ENCODE data around the gene HTT. TPM values are rescaled to one million over a fixed set of nuclear protein-coding genes. Genes with fewer than 3 reads are reported as not detected.

HTT gene
- total and polyA plus RNA-seq, 4 donors: 8.6 to 39.8 (median 16.4) TPM

DNA sequence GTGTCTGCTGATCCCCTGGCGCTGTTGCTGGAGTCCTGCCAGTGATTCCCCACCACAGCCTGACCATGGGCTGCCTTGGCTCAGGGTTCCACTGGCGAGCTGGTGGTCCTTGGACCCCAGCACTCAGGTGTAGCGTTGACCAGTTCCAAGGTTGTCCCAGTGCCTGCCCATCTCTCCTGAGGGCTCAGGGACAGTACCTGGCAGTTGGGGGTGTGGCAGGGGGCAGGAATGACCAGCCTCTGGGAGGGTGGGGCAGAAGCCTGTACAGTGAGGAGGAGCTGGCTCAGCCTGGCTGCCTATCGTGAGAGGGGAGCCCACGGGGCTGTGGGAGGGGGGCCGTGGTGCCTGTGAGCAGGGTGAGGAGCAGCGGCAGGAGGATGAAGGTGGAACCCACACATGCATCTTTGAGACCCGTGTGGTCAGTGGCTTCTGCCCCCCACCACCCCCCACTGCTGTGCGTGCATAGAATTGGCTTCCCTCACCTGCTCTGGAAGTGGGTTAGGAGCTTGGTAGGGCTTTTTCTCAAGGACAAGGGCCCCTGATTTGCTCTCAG is 161.9 kb downstream of the HTT start:
- Histone ChIP-seq H3K9ac (ENCODE audit: low read depth in 1 of 2, low read length in 2 of 2) (no peak overlapping the region), H3K36me3 (ENCODE audit: control insufficient read depth in 4 of 4, insufficient read depth in 3 of 4, low read depth in 1 of 4, low read length in 3 of 4) (peaks cover 17 to 79% (median 35%) of the 10 kb centered on the region in 4 donors), H3K27me3 (ENCODE audit: control insufficient read depth in 4 of 4, insufficient read depth in 4 of 4, low read length in 3 of 4) (no peaks in the 10 kb centered on the region), H3K9me3 (ENCODE audit: control insufficient read depth in 4 of 4, low read length in 3 of 4) (no peaks in the 10 kb centered on the region), H3K4me3 (ENCODE audit: low read depth in 1 of 3, low read length in 3 of 3) (no peak overlapping the region), H3K4me1 (ENCODE audit: control insufficient read depth in 4 of 4, insufficient read depth in 4 of 4, low read length in 3 of 4) (no peaks in the 10 kb centered on the region), H3K27ac (ENCODE audit: low read depth in 1 of 2, low read length in 2 of 2) (no peak overlapping the region)
- TF ChIP-seq FOXA2 (IDR thresholded peaks at IDR 0.05) (no peak), EGR1 (IDR thresholded peaks at IDR 0.05; ENCODE audit: low read depth in 2 of 2) (no peak), NR2F2 (IDR thresholded peaks at IDR 0.05) (no peak), HNF4G (IDR thresholded peaks at IDR 0.05) (no peak)
- WGBS: 93% methylated on average over 9 of the region's 9 CpGs
- DNase-seq (ENCODE audit: low spot score): no peak

GRCh38 chr4:3237266-3237665 is 162.8 kb downstream of the HTT start:
- Histone ChIP-seq H3K4me3 (ENCODE audit: low read depth in 1 of 3, low read length in 3 of 3) (no peak overlapping the region), H3K9me3 (ENCODE audit: control insufficient read depth in 4 of 4, low read length in 3 of 4) (no peaks in the 10 kb centered on the region), H3K27ac (ENCODE audit: low read depth in 1 of 2, low read length in 2 of 2) (no peak overlapping the region), H3K27me3 (ENCODE audit: control insufficient read depth in 4 of 4, insufficient read depth in 4 of 4, low read length in 3 of 4) (no peaks in the 10 kb centered on the region), H3K4me1 (ENCODE audit: control insufficient read depth in 4 of 4, insufficient read depth in 4 of 4, low read length in 3 of 4) (no peaks in the 10 kb centered on the region), H3K9ac (ENCODE audit: low read depth in 1 of 2, low read length in 2 of 2) (no peak overlapping the region), H3K36me3 (ENCODE audit: control insufficient read depth in 4 of 4, insufficient read depth in 3 of 4, low read depth in 1 of 4, low read length in 3 of 4) (peaks cover 16 to 79% (median 30%) of the 10 kb centered on the region in 4 donors)
- 97% methylated on average over 19 of the region's 19 CpGs for WGBS
- TF ChIP-seq YY1 (IDR thresholded peaks at IDR 0.05) (no peak), EGR1 (IDR thresholded peaks at IDR 0.05; ENCODE audit: low read depth in 2 of 2) (no peak), FOXA1 (IDR thresholded peaks at IDR 0.05) (no peak), FOXA2 (IDR thresholded peaks at IDR 0.05) (no peak)
- TF ChIP-seq, protein P1, sequence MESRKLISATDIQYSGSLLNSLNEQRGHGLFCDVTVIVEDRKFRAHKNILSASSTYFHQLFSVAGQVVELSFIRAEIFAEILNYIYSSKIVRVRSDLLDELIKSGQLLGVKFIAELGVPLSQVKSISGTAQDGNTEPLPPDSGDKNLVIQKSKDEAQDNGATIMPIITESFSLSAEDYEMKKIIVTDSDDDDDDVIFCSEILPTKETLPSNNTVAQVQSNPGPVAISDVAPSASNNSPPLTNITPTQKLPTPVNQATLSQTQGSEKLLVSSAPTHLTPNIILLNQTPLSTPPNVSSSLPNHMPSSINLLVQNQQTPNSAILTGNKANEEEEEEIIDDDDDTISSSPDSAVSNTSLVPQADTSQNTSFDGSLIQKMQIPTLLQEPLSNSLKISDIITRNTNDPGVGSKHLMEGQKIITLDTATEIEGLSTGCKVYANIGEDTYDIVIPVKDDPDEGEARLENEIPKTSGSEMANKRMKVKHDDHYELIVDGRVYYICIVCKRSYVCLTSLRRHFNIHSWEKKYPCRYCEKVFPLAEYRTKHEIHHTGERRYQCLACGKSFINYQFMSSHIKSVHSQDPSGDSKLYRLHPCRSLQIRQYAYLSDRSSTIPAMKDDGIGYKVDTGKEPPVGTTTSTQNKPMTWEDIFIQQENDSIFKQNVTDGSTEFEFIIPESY (IDR thresholded peaks at IDR 0.05): no peak
- TF ChIP-seq, protein P2, sequence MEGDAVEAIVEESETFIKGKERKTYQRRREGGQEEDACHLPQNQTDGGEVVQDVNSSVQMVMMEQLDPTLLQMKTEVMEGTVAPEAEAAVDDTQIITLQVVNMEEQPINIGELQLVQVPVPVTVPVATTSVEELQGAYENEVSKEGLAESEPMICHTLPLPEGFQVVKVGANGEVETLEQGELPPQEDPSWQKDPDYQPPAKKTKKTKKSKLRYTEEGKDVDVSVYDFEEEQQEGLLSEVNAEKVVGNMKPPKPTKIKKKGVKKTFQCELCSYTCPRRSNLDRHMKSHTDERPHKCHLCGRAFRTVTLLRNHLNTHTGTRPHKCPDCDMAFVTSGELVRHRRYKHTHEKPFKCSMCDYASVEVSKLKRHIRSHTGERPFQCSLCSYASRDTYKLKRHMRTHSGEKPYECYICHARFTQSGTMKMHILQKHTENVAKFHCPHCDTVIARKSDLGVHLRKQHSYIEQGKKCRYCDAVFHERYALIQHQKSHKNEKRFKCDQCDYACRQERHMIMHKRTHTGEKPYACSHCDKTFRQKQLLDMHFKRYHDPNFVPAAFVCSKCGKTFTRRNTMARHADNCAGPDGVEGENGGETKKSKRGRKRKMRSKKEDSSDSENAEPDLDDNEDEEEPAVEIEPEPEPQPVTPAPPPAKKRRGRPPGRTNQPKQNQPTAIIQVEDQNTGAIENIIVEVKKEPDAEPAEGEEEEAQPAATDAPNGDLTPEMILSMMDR (IDR thresholded peaks at IDR 0.05; ENCODE audit: low read depth, low read length, missing input control): no peak
- no peak for DNase-seq (ENCODE audit: low spot score)

- no peaks in the 10 kb centered on the region for H3K4me1 ChIP-seq (ENCODE audit: control insufficient read depth in 4 of 4, insufficient read depth in 4 of 4, low read length in 3 of 4)
- TF ChIP-seq YY1 (IDR thresholded peaks at IDR 0.05): no peak
- no peak for TF ChIP-seq MAX (IDR thresholded peaks at IDR 0.05)
- TF ChIP-seq EGR1 (IDR thresholded peaks at IDR 0.05; ENCODE audit: low read depth in 2 of 2): no peak
- no peak for TF ChIP-seq RXRA (IDR thresholded peaks at IDR 0.05)
- TF ChIP-seq, protein P1 (IDR thresholded peaks at IDR 0.05): no peak
- no peak for TF ChIP-seq NR2F2 (IDR thresholded peaks at IDR 0.05)
- TF ChIP-seq TAF1 (conservative IDR thresholded peaks at IDR 0.05): no peak
- no peak overlapping the region for H3K27ac ChIP-seq (ENCODE audit: low read depth in 1 of 2, low read length in 2 of 2)
- DNase-seq (ENCODE audit: low spot score): no peak
- no peaks in the 10 kb centered on the region for H3K9me3 ChIP-seq (ENCODE audit: control insufficient read depth in 4 of 4, low read length in 3 of 4)
- no peak overlapping the region for H3K4me3 ChIP-seq (ENCODE audit: low read depth in 1 of 3, low read length in 3 of 3)
- H3K9ac ChIP-seq (ENCODE audit: low read depth in 1 of 2, low read length in 2 of 2): no peak overlapping the region
- H3K27me3 ChIP-seq (ENCODE audit: control insufficient read depth in 4 of 4, insufficient read depth in 4 of 4, low read length in 3 of 4): no peaks in the 10 kb centered on the region
- WGBS: 92% methylated on average over 26 of the region's 26 CpGs
- H3K36me3 ChIP-seq (ENCODE audit: control insufficient read depth in 4 of 4, insufficient read depth in 3 of 4, low read depth in 1 of 4, low read length in 3 of 4): peaks cover 16 to 78% (median 28%) of the 10 kb centered on the region in 4 donors
Observed at GRCh38 chr4:3237712-3238560, 163.5 kb downstream of the HTT start.
